Panc1 (cell line): ENCODE measurements around the gene SERGEF.

Source experiments
- POLR2AphosphoS5 ChIP-seq: IDR thresholded peaks from 2 replicates; pipeline ENCODE4 v1.6.1; 2012; ENCODE audit warnings: mild to moderate bottlenecking, low read depth, low read length, moderate library complexity
- SIN3A ChIP-seq: IDR thresholded peaks from 2 replicates; pipeline ENCODE4 v1.6.1; 2012; ENCODE audit warnings: low read depth, mild to moderate bottlenecking, low read length, moderate library complexity, borderline replicate concordance; ENCODE audit not compliant: insufficient read depth
- TF ChIP-seq, protein P1 (sequence below): fragments of 450-650 bp; IDR thresholded peaks from 2 replicates; pipeline ENCODE4 v1.5.1; 2017; ENCODE audit warnings: mild to moderate bottlenecking
- TF ChIP-seq, protein P2 (sequence below), 2 experiments: IDR thresholded peaks; 2 replicates each; pipeline ENCODE4 v1.6.1; 2011 to 2012; ENCODE audit warnings: low read depth in 2 of 2, control low read depth in 1 of 2, low read length in 1 of 2, mild to moderate bottlenecking in 1 of 2, moderate library complexity in 1 of 2; ENCODE audit not compliant: insufficient read depth in 1 of 2

DNA sequence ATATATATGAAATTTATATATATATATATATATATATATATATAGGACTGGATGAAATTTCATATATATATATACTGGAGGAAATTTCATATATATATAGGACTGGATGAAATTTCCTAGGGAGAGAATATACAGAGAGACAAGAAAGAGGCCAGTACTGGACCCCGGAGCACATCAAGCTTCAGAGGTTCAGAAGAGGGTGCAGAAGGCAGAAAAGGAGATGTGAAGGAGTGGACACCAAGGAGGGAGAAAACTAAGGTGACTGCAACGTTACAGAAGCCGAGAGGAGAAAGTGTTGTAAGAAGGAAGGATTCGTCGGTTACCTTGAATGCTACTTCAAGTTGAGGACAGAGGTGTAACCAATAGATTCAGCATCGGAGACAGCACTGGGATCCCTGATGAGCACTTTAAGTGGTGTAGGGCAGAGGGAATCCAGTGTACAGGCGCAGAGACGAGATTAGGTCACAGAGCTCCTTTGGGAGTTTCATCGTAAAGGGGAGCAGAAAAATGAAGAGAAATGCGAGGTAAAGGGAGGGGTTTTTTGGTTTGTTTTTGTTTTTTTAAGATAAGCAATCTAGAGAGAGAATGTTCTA is 41.8 kb upstream of the SERGEF start:
- TF ChIP-seq, protein P1, sequence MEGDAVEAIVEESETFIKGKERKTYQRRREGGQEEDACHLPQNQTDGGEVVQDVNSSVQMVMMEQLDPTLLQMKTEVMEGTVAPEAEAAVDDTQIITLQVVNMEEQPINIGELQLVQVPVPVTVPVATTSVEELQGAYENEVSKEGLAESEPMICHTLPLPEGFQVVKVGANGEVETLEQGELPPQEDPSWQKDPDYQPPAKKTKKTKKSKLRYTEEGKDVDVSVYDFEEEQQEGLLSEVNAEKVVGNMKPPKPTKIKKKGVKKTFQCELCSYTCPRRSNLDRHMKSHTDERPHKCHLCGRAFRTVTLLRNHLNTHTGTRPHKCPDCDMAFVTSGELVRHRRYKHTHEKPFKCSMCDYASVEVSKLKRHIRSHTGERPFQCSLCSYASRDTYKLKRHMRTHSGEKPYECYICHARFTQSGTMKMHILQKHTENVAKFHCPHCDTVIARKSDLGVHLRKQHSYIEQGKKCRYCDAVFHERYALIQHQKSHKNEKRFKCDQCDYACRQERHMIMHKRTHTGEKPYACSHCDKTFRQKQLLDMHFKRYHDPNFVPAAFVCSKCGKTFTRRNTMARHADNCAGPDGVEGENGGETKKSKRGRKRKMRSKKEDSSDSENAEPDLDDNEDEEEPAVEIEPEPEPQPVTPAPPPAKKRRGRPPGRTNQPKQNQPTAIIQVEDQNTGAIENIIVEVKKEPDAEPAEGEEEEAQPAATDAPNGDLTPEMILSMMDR = no peak
- TF ChIP-seq, protein P2, sequence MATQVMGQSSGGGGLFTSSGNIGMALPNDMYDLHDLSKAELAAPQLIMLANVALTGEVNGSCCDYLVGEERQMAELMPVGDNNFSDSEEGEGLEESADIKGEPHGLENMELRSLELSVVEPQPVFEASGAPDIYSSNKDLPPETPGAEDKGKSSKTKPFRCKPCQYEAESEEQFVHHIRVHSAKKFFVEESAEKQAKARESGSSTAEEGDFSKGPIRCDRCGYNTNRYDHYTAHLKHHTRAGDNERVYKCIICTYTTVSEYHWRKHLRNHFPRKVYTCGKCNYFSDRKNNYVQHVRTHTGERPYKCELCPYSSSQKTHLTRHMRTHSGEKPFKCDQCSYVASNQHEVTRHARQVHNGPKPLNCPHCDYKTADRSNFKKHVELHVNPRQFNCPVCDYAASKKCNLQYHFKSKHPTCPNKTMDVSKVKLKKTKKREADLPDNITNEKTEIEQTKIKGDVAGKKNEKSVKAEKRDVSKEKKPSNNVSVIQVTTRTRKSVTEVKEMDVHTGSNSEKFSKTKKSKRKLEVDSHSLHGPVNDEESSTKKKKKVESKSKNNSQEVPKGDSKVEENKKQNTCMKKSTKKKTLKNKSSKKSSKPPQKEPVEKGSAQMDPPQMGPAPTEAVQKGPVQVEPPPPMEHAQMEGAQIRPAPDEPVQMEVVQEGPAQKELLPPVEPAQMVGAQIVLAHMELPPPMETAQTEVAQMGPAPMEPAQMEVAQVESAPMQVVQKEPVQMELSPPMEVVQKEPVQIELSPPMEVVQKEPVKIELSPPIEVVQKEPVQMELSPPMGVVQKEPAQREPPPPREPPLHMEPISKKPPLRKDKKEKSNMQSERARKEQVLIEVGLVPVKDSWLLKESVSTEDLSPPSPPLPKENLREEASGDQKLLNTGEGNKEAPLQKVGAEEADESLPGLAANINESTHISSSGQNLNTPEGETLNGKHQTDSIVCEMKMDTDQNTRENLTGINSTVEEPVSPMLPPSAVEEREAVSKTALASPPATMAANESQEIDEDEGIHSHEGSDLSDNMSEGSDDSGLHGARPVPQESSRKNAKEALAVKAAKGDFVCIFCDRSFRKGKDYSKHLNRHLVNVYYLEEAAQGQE (IDR thresholded peaks at IDR 0.05; ENCODE audit: insufficient read depth in 1 of 2, low read depth in 2 of 2, low read length in 1 of 2) = no peak
- TF ChIP-seq POLR2AphosphoS5 = no peak
- TF ChIP-seq SIN3A = no peak
